ENCODE results near the gene NPTN.
"Not testable (repeated sequence)": the region's sequence is repeated elsewhere in the genome, so short reads cannot be mapped to it uniquely, and the experiment has no call there.

The NPTN gene

DNA sequence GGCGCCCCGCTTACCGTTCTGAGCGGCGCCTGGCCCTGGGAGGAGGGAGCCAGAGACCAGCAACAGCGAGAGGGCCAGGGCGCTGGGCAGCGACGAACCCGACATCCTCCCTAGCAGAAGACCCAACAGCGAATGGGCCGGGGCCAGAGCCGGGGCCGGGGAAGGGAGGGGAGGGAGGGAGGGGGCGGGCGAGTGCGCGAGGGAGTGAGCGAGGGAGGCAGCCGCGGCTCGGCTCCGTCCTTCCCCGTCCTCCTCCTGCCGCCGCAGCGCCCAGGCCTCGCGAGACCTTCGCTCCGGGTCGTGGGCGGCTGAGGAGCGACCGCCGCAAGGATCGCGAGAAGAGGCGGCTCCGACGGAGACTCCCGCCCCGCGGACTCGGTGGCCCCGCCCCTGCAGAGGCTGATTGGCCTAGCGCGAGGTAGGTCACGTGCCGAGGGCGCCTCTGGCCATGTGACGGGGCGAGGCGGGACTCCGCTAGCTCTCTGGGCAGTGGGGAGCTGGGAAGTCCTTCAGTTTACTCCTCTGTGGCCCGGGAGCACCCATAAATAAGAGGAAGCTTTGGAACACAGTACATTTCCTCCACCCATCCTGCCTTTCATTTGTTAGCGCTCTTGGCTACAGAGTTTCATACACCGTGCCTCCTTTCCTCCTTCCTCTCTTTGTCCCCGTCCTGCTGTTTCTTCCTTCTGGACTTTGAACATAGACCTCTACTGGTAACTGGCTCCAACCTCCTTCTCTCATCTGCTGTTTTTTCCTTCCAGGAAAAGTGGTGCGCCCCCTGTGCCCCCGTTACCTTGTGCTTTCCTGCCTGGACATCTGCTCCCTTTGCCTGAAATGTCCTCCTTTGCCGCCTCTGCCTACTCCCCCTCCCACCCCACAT lies at the start of gene NPTN:
NPTN (minus strand) TSS at position 279 of the 880 bp plus-strand sequence; CDS start at position 105, 174 bp downstream.
- peak; percentile 99 for DNase-seq

DNA sequence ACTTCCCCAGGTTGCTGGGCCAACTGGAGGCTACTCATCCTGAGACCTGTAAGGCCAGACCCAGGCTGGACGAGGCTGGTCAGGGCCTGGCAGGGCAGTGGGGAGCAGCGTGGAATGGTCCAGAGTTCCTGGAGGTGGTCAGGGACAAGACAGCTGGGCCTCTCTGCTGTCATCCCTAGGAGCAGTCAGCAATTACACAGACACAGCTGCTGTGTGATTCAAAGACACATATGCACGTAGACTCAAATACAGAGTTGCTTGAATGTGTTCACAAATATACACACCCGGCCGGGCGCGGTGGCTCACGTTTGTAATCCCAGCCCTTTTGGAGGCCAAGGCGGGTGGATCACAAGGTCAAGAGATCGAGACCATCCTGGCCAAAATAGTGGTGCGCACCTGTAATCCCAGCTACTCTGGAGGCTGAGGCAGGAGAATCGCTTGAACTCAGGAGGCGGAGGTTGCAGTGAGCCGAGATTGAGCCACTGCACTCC lies 49.5 kb upstream of the NPTN start:
- DNase-seq = no peak

DNA sequence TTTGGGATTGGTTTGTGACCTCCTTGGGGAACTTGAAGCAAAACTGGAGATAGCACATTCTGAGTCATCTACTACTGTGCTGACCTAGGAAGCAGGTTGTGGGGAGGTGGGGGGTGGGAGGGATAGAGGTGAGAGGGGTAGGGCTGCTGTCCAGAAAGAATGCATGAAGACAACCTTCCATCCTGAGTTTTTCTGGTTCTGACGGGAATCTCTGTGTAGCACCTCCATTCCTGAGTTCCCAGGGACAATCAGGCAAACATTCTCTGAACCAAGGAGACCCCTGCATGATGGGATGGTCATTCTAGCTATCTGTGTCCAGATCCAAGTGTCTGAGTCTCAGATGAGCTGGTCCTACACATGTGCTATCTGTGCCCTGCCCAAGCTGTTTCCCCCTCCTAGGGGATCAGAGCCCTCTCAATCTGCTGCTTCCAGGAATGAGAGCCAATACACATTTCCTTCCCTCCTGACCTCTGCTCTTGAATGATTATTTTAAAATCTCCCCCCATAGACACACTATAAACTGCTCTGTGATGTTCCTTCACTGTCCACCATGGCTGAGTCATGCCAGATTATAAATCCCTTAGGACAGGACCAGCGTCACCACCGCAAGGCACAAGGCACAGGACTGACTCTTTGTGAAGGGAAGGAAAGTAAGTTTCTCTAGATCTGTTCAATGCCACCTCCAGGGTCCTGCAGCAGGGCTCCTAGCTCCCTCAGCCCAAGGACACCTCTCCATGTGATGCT lies 48.8 kb upstream of the NPTN start:
- no peak for DNase-seq

DNA sequence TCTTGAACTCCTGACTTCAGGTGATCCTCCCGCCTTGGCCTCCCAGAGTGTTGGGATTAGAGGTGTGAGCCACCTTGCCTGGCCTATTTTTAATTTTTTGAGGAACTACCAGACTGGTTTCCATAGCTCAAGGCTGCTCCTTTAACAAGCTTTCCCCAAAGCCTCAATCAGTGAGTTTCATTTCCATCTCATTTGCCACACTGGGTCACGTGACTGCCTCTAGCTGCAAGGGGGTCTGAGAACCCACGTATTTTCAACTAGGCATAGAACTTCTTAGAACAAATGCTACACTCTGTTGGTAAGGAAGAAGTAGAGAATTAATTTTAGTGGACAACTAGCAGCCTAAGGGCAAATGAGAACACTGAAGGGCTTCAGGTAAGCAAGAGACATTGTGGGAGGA lies 47.9 kb upstream of the NPTN start:
- peak; percentile 56 for DNase-seq

DNA sequence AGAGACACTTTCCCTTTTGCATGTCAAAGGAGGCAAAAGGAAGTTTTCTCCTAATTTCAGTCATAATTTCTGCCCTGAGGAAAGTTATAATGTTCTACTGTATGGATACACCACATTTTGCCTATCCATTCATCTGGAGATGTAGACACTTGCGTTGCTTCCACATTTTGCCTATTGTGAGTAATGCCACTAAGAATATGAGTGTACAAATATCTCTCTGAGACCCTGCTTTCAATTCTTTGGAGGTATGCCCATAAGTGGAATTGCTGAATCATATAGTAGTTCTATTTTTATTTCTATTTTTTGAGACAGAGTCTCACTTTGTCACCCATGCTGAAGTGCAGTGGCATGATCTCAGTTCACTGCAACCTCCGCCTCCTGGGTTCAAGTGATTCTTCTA lies 47.4 kb upstream of the NPTN start:
- peak; percentile 21 for DNase-seq

DNA sequence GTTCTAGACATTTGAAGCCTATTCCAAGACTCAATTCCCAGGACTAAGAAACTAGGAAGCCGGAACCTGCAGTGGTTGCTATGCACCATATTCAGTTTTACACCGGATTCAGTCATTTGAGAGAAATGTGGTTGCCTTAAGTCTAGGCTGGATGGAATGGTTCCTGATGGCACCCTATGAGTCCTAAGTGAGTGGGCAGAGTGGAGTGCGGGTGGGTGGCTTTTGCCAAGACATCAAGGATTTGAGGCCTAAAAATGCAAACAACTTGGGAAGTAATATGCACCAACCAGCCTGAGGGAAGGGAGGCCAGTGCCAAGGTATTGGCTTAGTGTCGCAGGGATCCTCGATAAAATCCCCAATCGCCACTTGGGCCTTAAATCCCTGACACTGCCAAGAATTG lies 46.8 kb upstream of the NPTN start:
- DNase-seq = no peak

DNA sequence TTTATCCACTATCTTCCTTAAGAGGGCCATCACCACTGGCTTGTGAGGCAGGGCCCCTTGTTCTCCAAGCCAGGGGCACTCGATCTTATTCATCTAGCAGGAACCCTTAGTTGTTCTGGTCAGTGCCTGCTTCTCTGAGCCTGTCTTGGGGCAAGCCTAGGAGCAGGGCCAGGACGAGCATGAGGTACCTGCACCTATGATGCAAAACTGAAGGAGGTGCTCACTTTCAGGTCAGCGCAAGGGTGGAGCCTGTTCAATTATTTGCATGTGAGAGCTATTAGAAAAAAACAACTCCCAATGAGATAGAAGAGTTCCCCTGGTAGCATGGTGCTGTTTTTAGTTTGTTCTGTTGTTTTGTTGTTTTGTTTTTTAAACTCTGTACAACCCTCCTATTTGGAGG lies 46.0 kb upstream of the NPTN start:
- DNase-seq = no peak

DNA sequence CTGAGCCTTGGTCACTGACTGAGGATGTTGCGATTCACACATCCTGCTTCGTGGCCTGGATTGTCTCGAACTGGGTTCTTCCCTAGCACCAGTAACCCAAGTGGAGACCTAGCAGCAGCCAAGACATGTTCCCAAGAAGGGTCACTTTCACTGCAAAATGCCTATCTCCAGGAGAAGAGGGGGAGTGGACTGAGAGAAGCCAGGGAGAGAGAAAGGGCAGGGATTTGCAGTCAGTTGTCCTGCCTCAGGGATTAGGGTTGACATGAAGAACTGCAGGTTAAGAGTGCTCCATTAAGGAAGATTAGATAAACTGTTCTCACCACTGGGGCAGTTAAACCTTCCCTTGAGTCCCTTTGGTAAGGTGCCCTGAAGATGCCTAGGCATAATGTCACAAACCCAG lies 45.3 kb upstream of the NPTN start:
- DNase-seq = peak; percentile 13

DNA sequence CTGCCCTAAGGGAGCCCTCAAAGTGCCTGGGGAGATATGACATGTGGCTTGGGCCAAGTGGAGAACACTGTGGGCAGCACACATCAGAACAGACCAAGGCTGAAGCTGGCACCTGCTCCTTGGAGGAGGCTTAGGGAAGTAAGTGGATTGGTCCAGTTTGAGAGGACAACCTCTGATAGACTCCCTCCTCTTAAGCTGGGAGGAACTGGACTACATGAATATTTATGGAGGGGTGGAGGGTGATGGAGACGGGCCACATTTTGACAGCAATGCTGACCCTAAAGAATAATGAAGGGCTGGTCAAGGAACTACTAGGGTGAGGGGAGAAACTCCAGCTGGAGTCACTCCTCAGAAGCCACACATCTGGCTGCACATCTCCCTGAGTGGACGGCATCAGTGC lies 44.5 kb upstream of the NPTN start:
- no peak for DNase-seq

DNA sequence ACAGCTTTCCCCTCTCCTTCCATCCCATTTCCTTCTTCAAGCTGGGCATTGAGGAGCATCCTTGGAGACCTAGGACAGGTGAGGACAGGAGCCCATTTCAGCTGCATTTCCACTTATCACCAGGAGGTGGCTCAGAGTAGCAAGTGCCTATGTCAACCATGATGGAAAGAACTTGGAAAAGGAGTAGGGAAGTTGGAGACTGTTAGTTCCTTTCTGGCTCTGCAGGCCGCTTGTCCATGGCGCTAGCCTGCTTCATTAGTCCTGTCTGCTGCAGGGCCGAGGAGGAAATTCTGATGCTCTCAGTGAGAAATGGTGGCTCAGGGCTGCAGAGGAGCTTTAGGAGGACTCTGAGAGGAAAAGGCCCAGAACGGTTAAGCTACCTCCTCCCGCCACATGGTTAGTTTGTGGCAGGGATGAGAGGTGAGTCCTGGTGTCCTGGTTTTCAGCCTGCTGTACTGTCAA lies 44.0 kb upstream of the NPTN start:
- peak; percentile 69 for DNase-seq

DNA sequence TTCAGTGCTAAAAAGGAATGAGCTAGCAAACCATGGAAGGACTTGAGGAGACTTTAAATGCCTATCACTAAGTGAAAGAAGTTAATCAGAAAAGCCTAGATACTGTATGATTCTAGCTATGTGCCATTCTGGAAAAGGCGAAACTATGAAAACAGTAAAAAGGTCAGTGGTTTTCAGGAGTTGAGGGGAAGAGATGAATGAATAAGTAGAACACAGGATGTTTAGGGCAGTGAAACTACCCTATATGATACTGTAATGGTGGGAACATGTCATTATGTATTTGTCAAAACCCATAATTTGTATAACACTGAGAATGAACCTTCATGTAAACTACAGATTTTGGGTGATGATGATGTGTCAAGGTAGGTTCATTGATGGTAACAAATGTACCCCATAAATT lies 41.4 kb upstream of the NPTN start:
- no peak for DNase-seq

DNA sequence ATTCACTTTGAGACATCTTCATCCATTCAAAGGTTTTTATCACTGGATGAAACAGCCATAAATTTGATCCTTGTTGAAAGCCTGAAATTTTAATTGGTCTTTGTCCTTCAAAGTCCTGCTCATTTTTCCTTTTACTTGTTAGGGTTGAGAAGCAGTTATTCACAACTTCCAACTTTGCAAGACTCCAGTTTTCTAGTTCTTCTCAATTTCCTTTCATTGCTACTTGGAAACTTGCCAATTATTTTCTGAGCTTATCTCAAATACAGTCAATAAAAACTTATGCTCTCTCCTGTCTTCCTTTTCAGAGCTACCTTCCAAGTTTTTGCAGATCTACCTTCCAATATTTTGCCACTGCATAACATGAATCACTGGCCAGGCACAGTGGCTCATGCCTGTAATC lies 27.3 kb upstream of the NPTN start:
- DNase-seq = no peak

DNA sequence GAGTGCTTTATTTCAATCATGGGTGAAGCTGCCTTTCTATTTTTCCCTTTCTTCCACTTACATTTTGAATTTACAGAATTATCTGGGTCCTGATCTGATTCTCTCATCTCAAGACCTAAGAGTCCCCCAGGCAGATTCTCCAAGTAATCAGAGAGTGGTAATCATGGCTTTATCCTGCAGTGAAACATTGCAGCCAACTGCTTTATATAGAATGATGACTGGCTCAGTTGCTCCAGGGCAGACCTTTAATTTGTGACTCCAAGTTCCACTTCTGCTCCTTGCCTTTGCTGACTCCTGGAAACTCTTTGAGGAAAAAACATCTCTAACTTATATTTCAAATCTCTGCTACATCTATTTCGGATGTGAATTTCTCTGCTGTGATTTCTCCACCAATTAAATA lies 25.5 kb upstream of the NPTN start:
- no peak for DNase-seq

DNA sequence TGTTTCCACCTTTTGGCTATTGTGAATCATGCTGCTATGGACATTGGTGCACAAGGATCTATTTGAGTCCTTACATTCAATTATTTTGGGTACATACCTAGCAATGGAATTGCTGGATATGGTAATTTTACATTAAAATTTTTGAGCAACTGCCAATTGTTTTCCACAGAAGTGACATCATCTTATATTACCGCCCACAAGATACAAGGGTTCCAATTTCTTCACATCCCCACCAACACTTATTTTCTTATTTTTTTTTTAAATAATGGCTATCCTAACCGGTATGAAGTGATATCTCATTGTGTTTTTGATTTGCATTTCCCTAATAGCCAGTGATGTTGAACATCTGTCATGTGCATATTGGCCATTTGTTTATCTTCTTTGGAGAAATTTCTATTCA lies 22.5 kb upstream of the NPTN start:
- DNase-seq = no peak

DNA sequence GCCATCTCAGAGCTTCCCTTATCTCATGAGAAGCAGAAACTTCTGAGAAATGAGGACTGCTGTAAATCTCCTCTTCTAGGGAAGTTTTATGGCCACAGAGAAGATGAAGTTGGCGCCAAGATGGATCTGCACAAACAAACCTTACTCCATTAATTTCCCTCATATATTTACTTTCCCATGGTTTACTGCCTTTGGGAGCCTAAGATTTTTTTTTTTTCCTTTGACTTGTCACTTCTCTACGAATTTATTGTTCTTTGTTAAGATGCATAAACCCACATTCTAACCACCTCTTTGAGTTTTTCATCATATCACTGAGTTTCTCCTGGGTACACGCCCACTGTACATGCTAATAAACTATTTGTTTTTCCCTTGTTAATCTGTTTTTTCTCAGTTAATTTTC lies 21.5 kb upstream of the NPTN start:
- no peak for DNase-seq

DNA sequence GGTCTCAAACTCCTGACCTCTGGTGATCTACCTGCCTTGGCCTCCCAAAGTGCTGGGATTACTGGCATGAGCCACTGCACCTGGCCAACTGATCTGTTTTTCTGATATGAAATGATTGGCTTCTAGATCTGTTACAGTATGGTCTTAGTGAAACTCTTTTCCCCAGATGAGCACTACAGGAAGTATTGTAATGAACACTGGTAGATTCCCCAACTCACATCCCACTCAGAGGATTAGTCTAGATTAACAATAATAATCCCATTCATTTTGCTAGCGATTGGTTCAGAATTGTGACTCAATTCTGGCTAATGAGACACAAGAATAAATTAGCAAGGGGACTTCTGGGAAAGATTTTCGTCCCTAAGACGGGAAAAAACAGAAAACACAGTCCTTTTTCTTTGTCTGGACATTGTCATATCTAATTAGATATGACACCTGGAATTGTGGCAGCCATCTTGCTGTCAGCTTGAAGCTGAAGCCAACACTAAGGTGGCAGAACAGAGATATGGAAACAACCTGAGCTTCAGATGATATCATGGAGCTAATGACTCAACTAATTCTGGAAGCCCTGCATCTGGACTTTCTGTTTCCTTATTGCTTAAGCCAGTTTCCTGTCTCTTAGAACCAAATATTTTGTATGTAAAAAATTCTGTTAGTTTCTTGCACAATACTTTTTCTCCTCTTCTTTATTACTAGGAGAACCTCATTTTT lies 17.4 kb upstream of the NPTN start:
- DNase-seq = peak; percentile 94

DNA sequence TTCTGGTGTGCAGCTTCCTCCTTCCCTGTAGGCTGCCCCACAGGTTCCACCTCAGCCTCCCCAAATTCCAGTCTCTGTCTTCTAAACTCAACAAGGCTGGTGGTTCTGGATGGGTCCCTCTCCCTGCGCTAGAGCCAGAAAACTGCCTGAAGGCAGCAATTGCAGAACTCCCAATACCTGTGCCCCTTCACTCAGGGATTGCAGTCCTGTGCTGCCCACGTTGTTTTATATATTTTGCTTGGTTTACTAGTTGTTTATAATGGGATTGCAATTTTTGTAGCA lies 14.8 kb upstream of the NPTN start:
- no peak for DNase-seq

DNA sequence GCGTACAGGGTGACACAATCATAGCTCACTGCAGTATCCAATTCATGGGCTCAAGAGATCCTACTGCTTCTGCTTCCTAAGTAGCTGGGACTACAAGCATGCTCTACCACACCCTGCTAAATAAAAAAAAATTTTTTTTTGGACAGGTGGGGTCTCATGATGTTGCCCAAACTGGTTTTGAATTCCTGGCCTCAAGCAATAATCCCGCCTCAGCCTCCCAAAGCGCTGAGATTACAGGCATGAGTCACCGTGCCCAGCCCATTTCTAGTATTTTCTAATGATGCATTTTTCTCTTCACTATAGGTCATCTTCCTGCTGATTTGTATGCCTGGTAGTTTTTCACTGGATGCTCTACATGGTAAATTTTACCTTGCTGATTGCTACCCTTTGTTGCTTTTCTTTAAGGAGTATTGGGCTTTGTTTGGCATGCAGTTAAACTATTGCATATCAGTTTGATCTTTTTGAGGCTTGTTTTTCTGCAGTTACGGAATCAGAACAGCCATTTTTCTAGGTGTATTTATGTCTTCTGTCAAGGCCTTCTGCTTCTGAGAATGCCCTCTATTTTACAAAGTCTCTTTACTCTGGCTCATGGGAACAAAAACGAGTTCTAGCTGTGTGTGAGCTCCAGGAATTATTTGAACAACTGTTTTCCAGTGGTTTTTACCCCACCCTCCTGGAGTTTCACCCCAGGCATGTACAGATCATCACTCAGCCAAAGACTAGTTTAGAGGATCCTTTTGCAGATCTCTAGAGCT lies 14.2 kb upstream of the NPTN start:
- no peak for DNase-seq

DNA sequence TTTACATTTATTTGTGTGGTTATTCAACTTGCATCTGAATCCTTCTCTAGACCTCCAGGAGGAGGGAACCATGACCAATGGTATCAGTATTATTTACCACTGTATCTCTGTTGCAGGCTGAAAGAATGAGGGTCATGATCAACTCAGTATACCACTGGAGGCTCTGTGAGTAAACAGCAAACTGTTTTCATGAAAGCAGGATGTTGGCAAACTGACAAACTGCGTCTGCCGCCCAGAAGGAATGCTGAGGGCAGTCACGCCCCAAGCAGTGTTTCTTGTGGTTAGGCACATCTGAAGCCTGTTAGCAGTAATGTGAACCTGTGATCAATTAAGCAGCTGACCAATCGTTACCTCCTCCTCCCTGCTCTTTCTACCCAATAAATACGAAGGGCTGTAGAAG lies 6.3 kb upstream of the NPTN start:
- not testable (repeated sequence) for DNase-seq

DNA sequence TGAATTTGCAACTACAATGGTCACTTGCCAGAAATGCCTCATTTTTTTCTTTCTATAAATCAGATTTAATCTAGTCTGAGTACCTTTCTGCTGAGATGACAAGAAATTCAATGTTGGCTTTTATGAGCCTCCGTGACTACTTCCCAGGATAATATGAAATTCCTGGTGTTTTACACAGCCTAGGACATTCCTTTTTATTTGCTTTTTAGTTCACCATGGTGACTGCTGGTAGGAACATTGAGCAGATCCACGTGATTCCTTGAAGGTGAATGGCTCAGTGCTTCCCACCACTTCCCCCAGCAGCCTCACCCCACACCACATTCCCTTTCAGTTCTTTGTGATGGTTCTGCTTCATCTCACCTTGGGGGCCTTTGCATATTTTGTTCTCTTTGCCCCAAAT lies 4.3 kb upstream of the NPTN start:
- no peak for DNase-seq

DNA sequence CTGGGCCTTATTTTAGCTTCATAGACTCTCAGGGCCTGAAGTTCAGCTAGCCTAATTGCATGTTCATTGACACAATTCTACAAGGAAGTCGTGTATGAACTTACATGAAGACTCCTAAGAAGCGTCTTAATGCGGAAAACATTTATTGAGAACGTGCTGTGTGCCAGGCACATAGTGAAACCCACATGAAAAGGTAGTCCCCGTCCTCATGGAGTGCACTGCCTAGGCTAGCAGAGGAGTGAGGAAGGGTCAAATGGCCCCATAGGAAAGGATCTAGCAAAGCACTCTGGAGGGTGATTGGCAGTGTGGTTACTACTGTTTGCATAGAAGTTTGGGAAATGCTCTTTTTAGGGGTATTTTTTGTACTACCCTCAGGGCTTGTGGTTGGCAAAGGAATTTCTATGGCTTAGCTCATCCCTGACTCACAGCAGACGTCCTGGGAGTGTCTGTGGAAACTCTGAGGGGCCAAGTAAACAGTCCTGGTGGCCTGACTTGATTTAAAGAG lies 854 bp upstream of the NPTN start:
- DNase-seq = peak; percentile 88

DNA sequence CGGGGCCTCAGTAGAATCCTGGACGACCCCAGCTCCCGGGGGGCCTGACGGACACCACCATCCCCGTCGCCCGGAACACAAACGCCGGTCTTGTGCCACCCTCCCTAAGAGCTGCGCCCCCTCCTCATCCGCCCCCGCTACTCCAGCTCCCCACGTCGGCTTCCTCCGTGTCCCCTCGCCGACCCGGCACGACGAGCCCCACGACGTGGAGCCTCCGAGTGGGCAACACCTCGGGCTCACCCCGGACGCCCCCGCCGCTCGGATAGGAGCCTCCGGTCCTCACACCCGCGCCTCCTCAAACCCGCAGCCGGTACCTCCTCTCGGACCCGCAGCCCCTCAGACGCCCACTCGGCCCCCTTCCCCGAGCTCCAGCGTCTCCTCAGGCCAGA lies 525 bp downstream of the NPTN start:
- no peak for DNase-seq
